A549 (cell line): ENCODE data around the gene SLC23A3.

Experiments
- CHD2 ChIP-seq: fragments of 150-350 bp; IDR thresholded peaks from 2 replicates; pipeline ENCODE4 v1.6.1; 2014; ENCODE audit warnings: low read length; ENCODE audit not compliant: partially characterized antibody
- CTCF ChIP-seq: fragments of >200 bp; sonication (Bioruptor Twin); formaldehyde crosslinking; IDR thresholded peaks from 3 replicates; pipeline ENCODE4 v1.5.1; 2016
- HDAC2 ChIP-seq: fragments of 200-600 bp; sonication (generic); IDR thresholded peaks from 2 replicates; pipeline ENCODE4 v1.6.1; 2016
- HEYL ChIP-seq: fragments of 250-450 bp; sonication (Bioruptor Pico); IDR thresholded peaks from 2 replicates; pipeline ENCODE4 v1.8.0; 2021; ENCODE audit warnings: mild to moderate bottlenecking, moderate library complexity
- KDM5A ChIP-seq: fragments of 200-600 bp; sonication (generic); IDR thresholded peaks from 2 replicates; pipeline ENCODE4 v1.6.1; 2016; ENCODE audit warnings: antibody characterized with exemption, mild to moderate bottlenecking
- POLR2A ChIP-seq: IDR thresholded peaks from 2 replicates; pipeline ENCODE4 v1.6.1; 2012; ENCODE audit warnings: mild to moderate bottlenecking, low read length
- RFX5 ChIP-seq: fragments of 450-650 bp; IDR thresholded peaks from 2 replicates; pipeline ENCODE4 v1.7.1; 2014; ENCODE audit warnings: antibody characterized with exemption, mild to moderate bottlenecking, moderate library complexity

DNA sequence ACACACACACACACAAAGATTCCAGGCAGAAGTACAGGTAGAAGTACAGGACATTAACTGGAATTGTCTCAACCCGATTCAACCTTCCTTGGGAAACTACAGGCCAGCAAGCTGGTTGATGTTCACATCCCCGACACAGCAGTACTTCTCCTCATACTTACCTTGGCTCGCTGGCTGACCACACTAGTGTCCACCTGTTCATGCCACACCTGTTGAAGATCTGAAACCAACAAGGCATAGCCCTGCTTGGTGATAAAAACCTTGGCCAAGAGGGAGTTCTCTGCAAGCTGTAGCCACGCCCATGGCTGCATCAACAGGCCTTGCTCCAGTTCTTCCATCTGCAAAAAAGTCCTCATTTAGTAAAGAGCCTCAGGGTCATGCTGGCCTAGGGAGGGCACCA, 11.8 kb downstream of the SLC23A3 start:
- TF ChIP-seq CTCF (no peak), KDM5A (no peak), HEYL (CRISPR knock-in tag) (no peak), POLR2A (no peak), HDAC2 (no peak), CHD2 (no peak), RFX5 (no peak)
